ENCODE measurements around the gene OPN1MW3.
"Not testable (repeated sequence)": the region's sequence is repeated elsewhere in the genome, so short reads cannot be mapped to it uniquely, and the experiment has no call there.

OPN1MW3 gene

GRCh38 chrX:154296731-154297130 is 39.3 kb downstream of the OPN1MW3 start:
- DNase-seq (ENCODE audit: low read depth) = no peak

GRCh38 chrX:154298312-154298711 is 40.9 kb downstream of the OPN1MW3 start:
- DNase-seq (ENCODE audit: low read depth) = no peak

GRCh38 chrX:154300816-154301215 is 43.4 kb downstream of the OPN1MW3 start:
- no peak for DNase-seq (ENCODE audit: low read depth)

GRCh38 chrX:154302998-154303397 is 45.6 kb downstream of the OPN1MW3 start:
- DNase-seq (ENCODE audit: low read depth) = not testable (repeated sequence)

- DNase-seq (ENCODE audit: low read depth) = no peak
Observed at GRCh38 chrX:154303476-154303875, 46.1 kb downstream of the OPN1MW3 start.

GRCh38 chrX:154304846-154305245 is 47.5 kb downstream of the OPN1MW3 start:
- no peak for DNase-seq (ENCODE audit: low read depth)

GRCh38 chrX:154305541-154306205 is 48.3 kb downstream of the OPN1MW3 start:
- DNase-seq (ENCODE audit: low read depth) = no peak

- no peak for DNase-seq (ENCODE audit: low read depth)
Observed at GRCh38 chrX:154307202-154307601, 49.8 kb downstream of the OPN1MW3 start.

GRCh38 chrX:154308108-154308946 is 50.9 kb downstream of the OPN1MW3 start:
- no peak for DNase-seq (ENCODE audit: low read depth)

GRCh38 chrX:154309041-154309775 is 51.8 kb downstream of the OPN1MW3 start:
- no peak for DNase-seq (ENCODE audit: low read depth)

GRCh38 chrX:154310616-154311536 is 53.5 kb downstream of the OPN1MW3 start:
- DNase-seq (ENCODE audit: low read depth) = no peak

GRCh38 chrX:154312116-154312515 is 54.7 kb downstream of the OPN1MW3 start:
- DNase-seq (ENCODE audit: low read depth) = no peak

GRCh38 chrX:154313147-154313546 is 55.8 kb downstream of the OPN1MW3 start:
- no peak for DNase-seq (ENCODE audit: low read depth)

GRCh38 chrX:154315416-154315815 is 58.0 kb downstream of the OPN1MW3 start:
- no peak for DNase-seq (ENCODE audit: low read depth)

GRCh38 chrX:154317391-154317995 is 60.1 kb downstream of the OPN1MW3 start:
- DNase-seq (ENCODE audit: low read depth) = no peak

- DNase-seq (ENCODE audit: low read depth) = no peak
Observed at GRCh38 chrX:154320406-154320805, 63.0 kb downstream of the OPN1MW3 start.

Data from HS-27A (cell line).